HG03442 (cell line): ENCODE measurements around the gene DMBX1.
A peak's percentile ranks its signal among the peaks of the same experiment; 100 is the strongest.

Experiments used
- ATAC-seq: cut with Tn5 transposase; IDR thresholded peaks from one replicate; pipeline ENCODE4 v1.9.1; 2021; ENCODE audit warnings: mild to moderate bottlenecking, moderate library complexity; ENCODE audit not compliant: unreplicated experiment

Gene DMBX1

DNA sequence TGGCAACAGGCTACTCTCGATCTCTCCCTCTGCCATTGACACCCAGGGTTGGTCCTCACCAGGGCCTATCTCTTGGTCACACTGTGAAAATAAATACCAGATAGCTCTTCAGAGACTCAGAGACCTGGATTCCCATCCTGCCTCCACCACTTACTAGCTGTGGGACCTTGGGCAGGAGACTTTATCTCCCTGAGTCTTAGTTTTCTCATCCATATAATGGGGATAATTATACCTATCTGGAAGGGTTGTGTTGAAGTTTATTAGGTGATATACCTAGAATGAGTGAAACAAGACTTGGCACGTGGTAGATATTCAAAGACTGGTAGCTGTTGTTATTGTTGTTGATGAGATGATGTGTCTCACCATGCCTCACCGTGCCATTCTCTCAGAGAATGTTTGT lies 7.4 kb downstream of the DMBX1 start:
- ATAC-seq: no peak

GRCh38 chr1:46497665-46498064 lies 8.0 kb downstream of the DMBX1 start:
- ATAC-seq: no peak

GRCh38 chr1:46501528-46501927 lies 11.9 kb downstream of the DMBX1 start:
- ATAC-seq: no peak

GRCh38 chr1:46503421-46503820 lies 13.8 kb downstream of the DMBX1 start:
- ATAC-seq: no peak

GRCh38 chr1:46506470-46507219 lies 17.0 kb downstream of the DMBX1 start:
- ATAC-seq: no peak

GRCh38 chr1:46508757-46509156 lies 19.1 kb downstream of the DMBX1 start:
- no peak for ATAC-seq

- no peak for ATAC-seq
Measured at GRCh38 chr1:46510341-46510997, 20.8 kb downstream of the DMBX1 start.

DNA sequence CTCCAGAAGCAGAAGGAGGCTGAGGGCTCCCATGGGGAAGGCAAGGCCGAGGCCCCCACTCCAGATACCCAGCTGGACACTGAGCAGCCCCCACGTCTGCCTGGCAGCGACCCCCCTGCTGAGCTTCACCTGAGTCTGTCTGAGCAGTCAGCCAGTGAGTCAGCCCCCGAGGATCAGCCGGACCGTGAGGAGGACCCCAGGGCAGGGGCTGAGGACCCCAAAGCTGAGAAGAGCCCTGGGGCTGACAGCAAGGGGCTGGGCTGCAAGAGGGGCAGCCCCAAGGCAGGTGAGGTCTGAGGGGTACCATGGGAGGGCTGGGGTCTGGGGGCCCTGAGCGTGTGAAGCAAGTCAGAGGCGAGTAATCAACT lies 21.3 kb downstream of the DMBX1 start:
- no peak for ATAC-seq

DNA sequence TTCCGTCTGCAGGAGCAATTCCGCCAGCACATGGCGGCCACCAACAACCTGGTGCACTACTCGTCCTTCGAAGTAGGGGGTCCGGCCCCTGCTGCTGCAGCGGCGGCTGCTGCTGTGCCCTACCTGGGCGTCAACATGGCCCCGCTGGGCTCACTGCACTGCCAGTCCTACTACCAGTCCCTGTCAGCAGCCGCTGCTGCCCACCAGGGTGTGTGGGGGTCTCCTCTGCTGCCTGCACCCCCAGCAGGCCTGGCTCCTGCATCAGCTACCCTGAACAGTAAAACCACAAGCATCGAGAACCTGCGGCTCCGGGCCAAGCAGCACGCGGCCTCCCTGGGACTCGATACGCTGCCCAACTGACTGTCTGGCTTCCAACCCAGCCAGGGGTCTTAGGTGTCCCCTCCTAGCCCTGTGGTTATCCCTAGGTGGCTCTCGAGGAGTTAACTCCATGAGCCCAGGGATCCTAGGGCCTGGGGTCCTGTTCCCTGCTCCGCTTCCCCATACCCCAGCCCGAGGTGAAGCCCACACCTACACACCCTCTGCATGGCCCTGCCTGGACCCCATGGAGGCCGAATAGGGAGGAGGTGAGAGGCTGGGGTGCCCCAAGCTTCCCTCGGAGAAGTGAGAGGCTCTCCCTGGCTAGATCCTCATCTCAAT lies 22.6 kb downstream of the DMBX1 start:
- ATAC-seq: no peak

DNA sequence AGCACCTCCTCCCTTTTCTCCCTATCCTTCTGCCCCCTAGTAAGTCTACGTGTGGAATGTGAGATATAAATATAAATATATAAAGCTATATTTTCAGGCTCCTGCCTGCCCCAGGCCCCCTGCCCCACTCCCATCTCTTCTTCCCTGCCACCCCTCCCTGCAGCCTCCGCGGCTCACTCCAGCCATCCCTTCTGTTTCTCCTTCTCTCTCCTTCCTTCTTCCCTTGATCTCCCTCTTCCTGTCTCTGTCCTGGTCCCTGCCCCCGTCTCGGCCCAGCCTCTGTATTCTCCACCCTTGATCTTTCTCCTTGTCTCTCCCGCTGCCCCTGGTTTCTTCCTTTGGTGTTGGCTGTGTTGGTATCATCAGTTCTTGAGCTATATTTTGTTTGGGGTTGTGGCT lies 23.2 kb downstream of the DMBX1 start:
- no peak for ATAC-seq

DNA sequence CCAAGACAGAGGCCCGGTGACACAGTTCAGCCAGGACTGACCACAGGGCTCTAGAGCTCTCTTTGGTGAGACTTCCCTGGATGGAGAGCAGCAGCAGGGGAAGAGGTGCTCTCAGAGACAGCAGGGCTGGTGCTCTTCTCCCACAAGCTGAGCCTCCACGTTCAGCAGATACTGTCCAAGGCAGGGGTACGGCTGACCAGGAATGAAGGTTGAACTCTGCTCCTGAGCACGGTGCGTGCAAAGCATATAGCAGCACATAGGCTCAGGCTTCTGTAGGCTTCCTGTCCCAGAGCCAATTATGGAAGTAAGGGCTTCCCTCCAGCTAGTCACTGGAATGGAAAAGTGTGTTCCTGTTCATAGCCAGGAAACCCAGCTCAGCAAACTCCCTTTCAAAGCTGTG lies 23.9 kb downstream of the DMBX1 start:
- ATAC-seq: no peak

DNA sequence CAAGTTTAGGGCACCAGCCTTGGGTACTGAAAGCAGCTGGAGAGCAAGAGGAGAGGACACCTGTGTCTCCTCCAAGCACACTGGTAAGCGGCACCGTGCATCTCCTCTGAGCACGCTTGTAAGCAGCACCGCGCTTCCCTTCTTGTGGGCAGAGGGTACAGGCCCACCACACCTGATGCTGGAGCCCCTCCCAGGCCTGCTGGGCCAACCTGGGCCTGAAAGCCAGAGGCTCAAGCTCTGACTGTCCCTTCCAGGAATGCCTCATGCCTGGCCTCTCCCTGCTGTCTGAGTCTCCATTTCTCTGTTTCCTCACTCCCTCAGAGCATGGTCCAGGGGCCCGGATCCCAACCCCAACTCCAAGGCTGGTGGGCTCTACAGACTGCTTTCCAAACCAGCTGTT lies 25.9 kb downstream of the DMBX1 start:
- ATAC-seq: no peak

DNA sequence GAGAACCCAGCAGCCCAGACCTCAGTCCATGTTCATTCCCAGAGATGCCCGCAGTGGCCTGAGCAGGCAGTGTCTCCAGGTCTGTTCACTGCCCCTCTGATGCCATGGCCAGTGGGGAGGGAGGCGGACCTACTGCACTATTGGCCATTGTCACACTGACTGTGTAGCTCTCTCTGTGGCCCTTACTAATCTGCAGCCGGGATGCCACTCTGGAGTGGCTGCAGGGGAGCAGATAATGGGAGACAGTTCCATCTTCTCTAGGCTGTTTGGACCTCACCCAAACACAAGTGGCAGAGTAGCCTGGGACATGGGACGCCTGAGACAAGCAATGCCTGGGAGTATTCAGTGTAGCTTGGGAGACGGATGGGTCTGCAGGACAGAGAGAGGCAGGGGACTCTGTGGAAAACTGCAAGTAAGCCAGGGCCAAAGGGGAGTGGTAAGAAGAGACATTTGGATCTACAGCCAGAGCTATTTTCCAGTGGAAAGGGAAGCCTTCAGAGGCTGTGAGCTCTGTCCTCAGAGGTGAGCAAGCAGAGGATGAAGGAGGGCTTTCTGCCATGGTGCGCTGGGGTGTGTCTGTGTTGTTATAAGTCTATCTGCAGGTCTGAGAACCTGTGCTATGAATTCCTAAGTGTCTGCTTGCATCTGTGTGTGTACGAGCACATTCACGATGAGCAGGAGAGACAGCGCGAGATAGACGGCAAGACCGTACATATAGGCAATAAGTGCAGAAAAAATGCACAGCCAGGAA lies 26.7 kb downstream of the DMBX1 start:
- ATAC-seq: no peak

DNA sequence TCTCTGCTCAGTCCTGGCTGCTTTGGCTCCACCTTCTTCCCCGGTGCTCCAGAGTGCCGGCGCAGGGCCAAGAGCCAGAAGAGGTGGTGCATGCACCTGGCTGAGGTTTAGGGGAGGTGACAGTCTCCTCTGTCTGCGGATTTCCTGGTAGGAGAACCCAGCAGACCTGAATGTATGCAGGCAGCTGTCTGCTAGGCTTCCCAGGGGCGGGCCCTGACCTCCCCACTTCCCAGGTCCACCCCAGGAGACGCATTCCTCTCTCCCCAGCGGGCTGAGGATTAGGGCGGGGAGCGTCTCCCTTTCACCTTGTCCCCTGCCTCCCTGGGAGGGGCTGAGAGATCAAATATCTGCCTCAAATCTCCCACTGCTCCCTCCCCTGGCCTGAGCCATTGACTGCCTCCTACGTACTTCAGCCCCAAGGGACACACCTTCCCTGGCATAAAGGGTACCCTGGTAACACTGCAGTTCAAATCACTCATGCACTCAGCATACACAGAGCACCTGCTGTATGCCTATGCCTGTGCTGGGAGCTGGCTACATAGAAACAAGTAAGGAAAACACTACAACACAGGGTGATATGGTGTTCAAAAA lies 27.5 kb downstream of the DMBX1 start:
- no peak for ATAC-seq

GRCh38 chr1:46517932-46518498 lies 28.4 kb downstream of the DMBX1 start:
- ATAC-seq: no peak

DNA sequence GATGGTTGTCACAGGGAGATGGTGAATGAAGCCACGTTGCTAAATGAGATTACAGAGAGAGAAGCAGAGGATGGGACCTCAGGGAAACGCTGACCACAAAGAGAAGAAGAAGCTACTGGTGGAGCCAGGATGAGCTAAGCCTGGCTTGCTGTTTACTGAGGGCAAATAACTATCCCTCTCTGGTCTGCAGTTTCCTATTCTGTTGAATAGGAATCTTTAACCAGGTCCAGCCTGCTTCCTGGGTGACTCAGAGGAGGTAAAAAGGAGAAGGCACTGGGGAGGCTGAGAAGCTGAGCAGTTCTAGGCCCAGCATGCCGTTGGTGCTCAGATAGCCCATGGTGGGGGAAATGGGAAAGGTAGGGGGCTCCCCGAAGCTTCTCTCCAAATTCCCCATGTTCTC lies 29.6 kb downstream of the DMBX1 start:
- ATAC-seq: no peak

DNA sequence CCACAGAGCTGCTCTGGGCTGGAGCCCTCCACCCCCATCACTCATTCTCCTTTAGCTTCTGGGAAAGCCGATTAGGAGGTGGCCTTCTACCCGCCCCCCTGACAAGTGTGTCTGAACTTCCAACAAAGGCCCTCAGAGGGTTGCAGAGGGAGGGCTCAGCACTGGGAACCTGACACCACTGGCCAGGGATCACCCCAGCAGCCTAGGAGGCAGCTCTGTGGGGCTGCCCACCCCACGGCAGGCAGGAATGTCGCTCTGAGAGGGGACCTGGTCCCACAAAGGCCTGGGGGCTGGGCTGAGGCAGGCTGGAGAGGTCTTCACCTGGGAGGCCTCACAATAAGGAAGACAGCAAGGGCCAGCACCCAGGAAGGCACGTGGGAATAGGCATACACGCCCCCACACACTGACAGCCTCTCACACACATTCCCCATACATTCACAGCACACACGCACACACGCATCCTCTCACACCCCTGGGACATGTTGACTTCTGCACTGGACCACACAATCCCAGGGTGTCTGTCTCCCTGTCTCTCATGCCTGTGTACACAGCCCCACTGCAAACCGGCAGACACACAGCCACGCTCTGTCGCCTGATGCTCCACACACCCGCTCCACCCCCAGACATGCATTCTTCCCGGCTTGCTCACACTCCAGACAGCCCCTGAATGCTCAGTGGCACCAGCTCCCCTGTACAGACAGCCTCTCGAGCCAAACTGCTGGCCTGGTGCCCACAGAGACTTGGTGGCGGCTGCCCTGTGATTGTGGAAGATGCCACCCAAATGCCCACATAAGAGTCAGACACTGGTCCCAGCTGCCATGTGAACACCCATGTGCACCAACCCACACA lies 30.7 kb downstream of the DMBX1 start:
- ATAC-seq: no peak

DNA sequence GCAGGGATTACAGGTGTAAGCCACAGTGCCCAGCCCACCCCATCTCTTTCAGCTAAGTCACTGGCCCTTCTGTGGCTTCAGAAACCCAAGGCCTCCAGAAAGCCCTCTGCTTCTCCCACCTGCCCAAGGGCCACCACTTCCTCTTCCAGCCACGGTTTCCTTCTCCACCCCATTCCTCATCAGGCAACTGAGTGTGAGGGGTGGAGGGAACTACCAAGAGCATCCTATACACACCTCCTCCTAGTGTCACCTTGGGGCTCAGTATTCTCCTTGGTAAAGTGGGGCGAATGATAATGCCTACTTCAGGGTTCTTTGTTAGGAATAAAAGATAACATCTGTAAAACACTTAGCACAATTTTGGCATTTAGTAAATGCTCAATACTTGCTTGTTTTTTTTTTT lies 31.8 kb downstream of the DMBX1 start:
- ATAC-seq: no peak

GRCh38 chr1:46522184-46522968 lies 32.7 kb downstream of the DMBX1 start:
- peak; percentile 72 for ATAC-seq
